Memory B cell (primary cell): ENCODE data around the gene DUT.

ENCODE experiments used
- ATAC-seq: fragments of 150-1000 bp; cut with Tn5 transposase; 2 replicates; pipeline ENCODE4 v1.10.0; 2021; ENCODE audit warnings: low read depth, mild to moderate bottlenecking, moderate library complexity
- DNase-seq, 2 donors: peaks; one replicate each; pipeline ENCODE4 v3.0.0; 2022; ENCODE audit warnings: low spot score in 2 of 2
- H3K27ac Mint-ChIP-seq: one replicate; pipeline ENCODE4 v1.8.0; 2022; ENCODE audit warnings: mild to moderate bottlenecking, moderate library complexity, mixed read lengths
- H3K27me3 Mint-ChIP-seq: one replicate; pipeline ENCODE4 v1.8.0; 2022; ENCODE audit warnings: mixed read lengths
- H3K36me3 Mint-ChIP-seq: one replicate; pipeline ENCODE4 v1.8.0; 2022; ENCODE audit warnings: mild to moderate bottlenecking, mixed read lengths
- H3K4me1 Mint-ChIP-seq: one replicate; pipeline ENCODE4 v1.8.0; 2022; ENCODE audit warnings: mixed read lengths
- H3K4me3 Mint-ChIP-seq: one replicate; pipeline ENCODE4 v1.8.0; 2022; ENCODE audit warnings: mild to moderate bottlenecking, moderate library complexity, mixed read lengths
- H3K9me3 Mint-ChIP-seq: one replicate; pipeline ENCODE4 v1.8.0; 2022; ENCODE audit warnings: mixed read lengths

DUT gene

DNA sequence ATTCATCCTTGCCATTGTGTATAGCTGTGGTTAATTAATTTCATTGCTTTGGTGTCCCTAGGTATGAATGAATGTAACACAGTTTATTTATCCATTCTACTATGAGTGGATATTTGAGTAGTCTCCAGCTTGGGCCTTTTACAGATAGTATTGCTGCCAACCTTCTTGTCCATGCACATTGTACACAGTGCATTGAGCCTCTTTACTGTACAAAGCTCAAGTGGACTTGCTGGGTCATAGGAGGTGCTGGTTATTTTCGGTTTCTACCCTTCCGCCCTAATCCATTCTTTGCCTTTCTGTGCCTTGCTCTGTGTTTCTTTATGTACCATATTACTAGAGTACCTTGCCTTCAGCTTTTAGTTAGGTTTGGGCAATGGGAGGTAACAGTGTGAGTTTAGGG, 60.7 kb downstream of the DUT start:
- Mint-ChIP-seq H3K4me1 (no peaks in the 10 kb centered on the region), H3K9me3 (no peaks in the 10 kb centered on the region), H3K36me3 (no peaks in the 10 kb centered on the region), H3K4me3 (no peak overlapping the region), H3K27me3 (peaks cover 2% of the 10 kb centered on the region), H3K27ac (no peak overlapping the region)
- ATAC-seq: no peak
- DNase-seq: no peak

DNA sequence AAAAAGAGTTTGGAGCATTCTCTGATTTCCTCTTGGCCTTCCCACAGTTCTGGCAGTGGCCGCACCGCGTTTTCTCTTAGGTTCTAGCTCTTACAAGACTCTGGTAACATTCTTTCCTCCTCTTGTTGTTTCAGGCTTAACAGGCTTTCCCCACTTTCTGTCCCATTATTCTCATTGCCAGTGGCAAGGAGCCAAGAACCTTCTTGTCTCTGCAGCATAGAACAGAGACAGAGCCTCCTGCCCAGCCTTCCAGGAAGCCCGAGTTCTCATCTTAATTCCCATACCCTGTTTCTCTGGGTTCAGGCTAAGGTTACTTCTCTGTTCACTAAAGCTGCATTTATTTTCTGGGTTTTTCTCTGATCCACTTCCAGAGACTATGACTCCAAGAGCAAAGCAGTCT, 61.1 kb downstream of the DUT start:
- no peaks in the 10 kb centered on the region for H3K9me3 Mint-ChIP-seq
- peaks cover 2% of the 10 kb centered on the region for H3K27me3 Mint-ChIP-seq
- H3K27ac Mint-ChIP-seq: no peak overlapping the region
- H3K4me1 Mint-ChIP-seq: no peaks in the 10 kb centered on the region
- no peak for DNase-seq
- no peak for ATAC-seq
- no peak overlapping the region for H3K4me3 Mint-ChIP-seq
- H3K36me3 Mint-ChIP-seq: no peaks in the 10 kb centered on the region
